GM19324 (cell line): ENCODE results near the gene POMGNT2.

Experiments used
- ATAC-seq: cut with Tn5 transposase; IDR thresholded peaks from one replicate; pipeline ENCODE4 v1.9.1; 2021; ENCODE audit warnings: mild to moderate bottlenecking, moderate library complexity; ENCODE audit not compliant: unreplicated experiment, low FRiP score

POMGNT2 gene

DNA sequence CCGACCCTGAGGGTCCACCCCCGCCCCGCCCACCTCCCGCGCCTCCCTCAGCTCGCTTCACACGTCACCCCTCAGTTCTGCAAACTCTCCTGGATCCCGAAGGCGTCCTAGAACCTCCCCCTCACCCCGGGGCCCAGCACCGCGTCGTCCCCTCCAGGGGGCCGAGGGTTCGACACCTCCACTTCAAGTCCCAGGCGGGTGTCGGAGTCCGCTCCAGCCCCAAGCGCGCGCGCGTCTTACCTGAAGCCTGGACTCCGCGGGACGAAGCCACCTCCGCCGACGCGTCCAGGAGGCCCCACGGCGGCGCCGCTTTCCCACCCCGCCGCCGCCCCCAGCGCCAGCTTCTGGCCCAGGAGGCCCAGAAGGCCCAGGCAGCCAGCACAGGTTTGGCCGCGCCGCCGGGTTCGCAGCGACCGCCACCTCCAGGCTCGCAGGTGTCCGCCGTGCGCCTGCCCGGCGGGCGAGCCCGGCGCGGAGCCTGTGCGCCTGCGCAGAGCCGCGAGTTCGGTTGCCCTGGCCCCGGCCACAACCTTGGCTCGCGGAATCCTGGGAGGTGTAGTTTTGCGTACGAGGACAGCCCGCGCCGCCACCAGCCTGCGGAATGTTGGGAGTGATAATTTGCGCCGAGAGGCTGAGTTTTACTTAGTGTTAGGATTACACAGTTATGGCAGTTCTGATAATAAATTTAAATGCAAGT, at the start of gene POMGNT2:
Gene POMGNT2, minus strand, starts transcription at position 484 of the 697 bp plus-strand sequence. CDS start 24,648 bp downstream, outside the sequence.
- peak; percentile 95 for ATAC-seq

DNA sequence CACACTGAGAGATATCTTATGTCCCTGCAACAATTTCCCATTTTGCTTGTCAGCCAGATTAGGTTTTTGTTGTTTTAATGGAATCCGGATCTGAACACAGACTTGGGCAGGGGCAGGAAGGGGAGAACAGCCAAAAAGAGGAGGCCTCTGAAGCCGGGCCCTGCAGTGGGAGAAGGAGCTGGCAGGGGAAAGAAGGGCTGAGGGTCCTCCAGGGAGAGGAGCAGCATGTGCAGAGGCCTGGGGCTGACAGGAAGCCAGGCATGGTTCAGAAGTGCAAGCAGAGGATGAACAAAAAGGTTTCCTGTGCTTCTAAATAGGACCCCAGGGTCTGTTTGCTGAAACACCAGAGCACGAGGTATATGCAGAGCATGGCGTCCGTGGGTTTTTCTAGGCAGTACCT, 49.1 kb upstream of the POMGNT2 start:
- no peak for ATAC-seq

DNA sequence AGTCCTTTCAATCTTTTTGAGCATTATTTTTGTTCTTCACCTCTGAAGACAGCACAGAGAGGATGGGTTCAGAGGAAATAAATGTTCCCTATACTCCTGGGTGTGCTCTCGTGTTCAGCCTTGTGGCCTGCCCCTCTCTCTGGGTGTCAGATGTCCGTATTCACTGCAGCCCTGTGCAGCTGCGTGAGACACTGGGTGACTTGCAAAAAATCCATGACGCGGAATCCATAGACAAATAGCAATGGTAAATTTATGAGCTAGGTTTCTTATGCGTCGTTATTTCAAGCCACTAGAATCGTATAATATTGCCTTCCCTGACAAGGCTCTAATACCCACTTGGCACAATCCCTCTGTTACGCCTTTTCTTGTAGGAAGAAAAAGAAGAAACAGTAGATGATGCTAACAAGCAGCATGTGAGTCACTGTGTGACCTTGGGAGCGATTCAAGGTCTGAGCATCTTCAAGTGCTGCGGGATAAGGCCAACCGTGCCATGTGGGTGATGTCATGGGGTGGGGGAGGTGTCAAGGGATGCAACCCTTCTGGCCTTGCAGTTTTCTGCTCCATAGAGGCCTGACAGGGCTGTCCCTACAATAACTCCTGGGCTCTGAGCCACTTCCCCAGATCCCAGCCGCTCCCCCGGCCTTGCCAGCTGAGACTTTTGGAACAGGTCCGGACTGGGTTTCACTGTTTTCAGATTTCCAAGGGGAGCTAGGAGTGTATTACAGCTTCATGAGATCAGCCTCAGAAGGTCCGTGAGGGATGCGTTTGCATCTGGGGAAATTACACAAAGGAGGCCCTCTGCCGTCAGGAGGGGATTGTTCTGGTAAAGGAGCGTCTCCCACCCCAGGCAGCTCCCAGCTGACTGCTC, 47.6 kb upstream of the POMGNT2 start:
- ATAC-seq, result no peak

DNA sequence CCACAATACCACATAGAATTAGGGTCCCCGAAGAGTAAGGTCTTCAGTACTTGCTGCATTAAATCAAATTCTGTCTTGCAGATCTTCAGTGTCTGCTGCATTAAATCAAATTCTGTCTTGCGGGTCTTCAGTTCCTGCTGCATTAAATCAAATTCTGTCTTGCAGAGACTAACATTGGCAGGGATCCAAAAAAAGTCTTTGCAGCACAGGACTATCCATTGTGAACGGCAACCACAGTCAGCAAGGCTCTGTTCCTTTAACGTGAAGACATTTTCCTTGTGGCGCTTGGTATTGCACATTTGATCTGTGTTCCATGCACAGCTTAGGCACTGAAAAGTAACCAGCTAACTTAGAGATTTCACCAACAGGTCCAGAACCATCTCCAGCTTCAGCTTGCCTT, 46.8 kb upstream of the POMGNT2 start:
- ATAC-seq, result no peak

DNA sequence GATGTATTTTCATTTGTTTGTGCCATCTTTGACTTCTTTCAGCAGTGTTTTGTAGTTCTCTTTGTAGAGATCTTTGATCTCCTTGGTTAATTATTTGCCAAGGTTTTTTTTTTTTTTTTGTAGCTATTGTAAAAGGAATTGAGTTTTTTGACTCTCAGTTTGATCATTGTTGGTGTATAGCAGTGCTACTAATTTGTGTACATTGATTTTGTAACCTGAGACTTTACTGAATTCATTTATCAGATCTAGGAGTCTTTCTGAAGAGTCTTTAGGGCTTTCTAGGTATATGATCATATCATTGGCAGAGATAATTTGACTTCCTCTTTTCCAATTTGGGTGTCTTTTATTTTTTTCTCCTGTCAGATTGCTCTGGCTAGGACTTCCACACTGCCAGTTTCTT, 42.2 kb upstream of the POMGNT2 start:
- ATAC-seq, result no peak

DNA sequence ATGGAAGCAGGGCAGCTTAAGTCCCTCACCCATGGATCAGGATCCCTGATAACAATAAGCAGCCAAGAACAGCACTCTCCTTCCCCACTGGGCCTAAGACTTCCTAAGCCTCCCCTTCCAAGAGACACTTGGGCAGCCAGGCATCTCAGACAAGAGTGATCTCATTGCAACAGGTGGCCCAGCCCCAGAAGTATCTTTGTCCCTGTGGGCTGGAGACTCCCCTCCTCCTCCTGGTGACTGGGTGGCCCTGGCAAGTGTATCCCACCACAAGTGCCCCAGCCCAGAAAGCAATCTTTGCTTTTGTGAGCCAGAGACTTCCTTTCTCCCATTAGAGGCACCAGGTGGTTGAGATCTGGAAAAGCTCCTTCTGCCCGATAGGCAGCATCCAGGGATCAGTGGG, 40.7 kb upstream of the POMGNT2 start:
- no peak for ATAC-seq

DNA sequence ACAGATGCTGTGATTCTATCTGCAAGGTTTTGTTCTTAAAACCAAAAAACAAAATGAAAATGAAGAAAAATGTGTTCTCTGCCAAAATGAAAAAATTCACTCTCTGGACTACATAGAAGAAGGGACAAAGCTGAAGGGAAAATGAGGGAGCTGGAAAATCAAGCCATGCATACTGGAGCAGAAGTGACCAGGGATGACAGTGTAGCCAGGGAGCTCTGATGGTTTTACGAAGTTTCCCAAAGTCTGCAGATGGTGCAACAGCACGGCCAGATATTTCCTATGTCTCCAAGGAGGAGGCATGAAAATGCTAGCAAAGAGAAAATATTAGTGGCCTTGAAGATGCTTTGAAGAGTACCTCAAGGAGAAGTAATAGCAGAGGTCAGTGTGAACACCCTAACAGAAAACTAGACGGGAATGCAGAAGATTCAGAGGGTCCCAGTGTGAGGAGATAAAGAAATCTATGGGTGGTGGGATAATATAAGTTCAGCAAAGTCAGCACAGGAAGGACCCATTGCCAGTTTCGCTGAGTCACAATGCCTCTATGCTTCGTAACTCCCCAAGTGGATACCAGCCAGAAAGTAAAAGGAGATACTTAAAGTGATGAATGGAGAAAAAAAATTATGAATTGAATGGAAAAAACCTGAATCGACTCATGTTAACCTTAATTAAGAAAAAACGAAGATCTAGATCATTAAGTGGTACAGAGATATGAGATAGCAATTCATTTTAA, 39.0 kb upstream of the POMGNT2 start:
- ATAC-seq, result no peak

DNA sequence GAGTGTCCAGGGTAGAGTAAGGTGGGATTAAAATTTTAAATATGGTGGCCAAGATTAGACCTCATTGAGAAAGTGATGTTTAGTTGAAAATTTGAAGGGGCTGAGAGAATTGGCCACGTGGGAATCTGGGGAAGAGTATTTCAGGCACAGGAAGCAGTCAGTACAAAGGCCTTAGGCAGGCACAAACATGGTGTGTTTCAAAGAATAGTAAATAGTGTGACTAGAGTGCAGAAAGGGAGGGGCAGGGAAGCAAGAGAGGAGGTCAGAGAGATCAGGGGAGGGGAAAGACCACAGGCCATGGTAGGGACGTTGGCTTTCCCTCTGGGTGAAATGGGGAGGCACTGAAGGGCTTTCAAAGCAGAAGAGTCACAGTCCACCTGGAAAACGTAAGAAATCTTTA, 36.6 kb upstream of the POMGNT2 start:
- ATAC-seq, result no peak

DNA sequence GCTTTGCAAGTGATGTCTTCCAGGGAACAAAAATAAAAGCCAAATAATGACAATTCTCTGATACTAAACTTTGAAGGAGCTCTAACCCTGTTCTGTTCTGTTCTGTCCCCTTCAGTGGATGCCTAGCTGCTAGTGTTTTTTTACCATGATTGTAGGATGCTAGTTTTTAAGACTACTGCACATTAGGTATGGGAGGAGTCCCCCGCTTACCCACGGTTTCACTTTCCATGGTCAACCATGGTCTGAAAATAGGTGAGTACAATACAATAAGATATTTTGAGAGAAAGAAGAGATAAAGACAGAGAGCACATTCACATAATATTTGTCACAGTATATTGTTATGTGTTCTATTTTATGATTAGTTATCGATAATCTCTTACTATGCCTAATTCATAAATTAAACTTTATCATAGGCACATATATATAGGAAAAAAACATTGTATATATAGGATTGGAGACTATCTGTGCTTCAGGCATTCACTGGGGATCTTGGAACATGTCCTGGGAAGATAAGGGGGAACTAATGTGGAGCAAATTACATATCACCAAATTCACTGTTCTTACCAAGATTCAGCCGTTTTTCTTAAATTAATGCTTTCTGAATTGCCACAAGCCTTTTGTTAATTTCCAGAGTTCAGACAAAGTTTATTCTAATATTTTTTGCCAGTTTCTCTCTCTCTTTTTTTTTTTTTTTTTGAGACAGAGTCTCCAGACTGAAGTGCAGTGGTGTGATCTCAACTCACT, 32.8 kb upstream of the POMGNT2 start:
- ATAC-seq, result no peak

DNA sequence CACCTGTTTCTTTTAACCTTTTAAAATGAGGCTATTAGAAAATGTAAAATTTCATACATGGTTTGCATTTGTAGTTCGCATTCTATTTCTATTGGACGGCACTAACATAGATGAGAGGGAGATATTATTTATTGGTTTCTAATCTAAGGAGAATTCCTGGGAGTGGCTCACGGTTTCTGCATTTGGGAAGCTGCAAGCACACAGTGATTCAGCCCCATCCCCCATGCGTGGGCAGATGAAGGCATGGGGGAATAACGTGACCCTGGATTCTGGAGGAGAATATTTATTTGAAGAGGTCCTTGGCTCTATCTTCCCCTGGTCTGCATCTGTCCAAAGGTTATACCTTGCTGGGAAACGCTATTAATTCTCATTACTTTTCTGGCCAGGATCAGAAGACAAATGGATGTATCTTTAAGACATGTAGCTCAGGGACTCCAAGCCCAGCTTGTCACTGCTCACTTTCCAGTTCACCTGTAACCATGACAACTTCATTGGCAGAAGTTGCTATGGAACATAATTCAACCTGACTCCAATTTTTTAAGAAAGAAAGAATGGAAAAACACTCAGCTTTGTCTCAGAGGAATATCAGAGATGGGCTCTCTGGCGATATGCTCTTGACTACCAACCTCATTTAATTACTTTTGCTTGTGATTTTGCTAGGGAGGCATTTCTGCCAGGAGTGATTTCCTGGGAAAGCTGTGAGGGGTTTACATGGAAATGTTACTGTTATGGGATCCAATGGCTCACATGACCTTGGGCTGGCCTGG, 27.2 kb upstream of the POMGNT2 start:
- no peak for ATAC-seq

DNA sequence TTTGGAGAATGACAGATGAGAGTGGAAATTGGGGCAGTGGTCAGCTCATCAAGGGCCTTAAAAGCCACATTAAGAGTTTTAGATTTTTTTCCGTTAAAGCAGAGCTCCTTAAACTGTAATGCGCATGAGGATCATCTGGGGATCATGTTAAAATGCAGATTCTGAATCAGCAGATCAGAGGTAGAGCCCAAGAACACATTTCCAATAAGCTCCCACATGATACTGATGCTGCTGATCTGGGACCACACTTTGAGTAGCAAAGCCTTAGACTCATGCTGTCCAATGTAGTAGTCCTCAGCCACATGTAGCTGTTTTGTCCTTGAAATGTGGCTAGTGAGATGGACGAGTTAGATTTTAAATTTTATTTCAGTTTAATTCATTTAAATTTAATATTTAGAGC, 26.3 kb upstream of the POMGNT2 start:
- ATAC-seq, result no peak

DNA sequence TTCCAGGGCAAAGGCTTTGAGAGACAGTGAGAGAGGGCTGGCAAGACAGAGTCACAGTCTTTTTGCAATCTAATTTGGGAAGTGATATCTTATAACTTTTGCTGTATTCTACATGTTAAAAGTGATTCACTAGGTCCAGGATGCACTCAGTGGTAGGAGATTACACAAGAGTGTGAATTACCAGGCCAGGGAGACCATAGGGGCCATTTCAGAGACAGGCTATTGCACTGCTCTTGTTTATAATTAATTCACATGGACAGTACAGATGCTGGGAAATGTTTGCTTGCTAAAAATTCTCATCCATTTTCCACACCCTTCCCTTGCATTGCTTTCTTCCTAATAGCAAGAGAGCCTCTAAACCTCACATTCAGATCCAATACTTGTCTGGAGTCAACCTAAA, 22.6 kb upstream of the POMGNT2 start:
- ATAC-seq, result no peak

DNA sequence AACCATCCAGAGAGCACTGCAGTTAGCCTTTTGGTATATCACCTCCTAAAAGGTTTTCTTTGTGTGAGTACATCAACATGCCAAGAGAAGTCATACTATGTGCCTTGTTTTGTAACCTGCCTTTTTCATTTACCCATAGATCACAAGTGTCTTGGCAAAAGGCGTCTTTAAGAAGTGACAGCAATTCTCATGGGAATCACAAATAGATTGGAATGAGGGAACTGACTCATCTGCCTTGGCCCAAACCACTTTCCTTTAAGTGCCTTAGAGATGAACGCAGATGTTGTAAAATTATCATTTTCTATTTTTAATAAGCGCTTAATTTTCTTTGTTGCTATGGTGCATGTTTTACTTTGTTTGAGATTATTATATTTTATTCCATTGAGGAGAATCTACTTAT, 20.7 kb upstream of the POMGNT2 start:
- no peak for ATAC-seq

DNA sequence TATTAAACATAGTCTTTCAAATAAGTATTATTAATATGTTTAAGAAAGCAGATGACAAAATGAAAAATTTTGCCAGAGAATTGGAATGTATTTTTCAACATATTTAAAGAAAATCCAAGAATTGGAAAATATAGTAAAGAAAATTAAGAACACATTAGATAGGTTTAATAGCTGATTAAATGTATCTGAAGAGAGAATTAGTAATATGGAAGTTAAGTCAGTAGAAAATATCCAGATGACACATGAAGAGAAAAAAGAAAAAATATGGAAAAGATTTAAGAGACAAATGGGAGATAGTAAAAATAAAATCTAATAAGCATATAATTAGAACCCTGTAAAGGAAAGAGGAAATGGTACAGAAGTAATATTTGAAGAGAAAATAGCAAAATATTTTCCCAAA, 18.0 kb upstream of the POMGNT2 start:
- no peak for ATAC-seq

DNA sequence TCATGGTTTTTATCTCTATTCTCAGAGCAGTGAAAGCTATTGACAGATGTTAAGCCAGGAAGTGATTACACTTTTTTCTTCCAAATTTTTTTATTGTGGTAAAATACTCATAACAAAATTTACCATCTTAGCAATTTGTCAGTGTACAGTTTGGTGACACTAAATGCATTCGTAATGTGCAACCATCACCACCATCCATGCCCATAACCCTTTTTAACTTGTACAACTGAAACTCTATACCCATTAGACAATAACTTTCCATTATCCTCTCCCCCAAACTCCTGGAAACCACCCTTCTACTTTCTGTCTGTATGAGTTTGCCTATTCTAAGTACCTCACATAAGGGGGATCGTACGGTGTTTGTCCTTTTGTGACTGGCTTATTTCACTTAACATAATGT, 15.1 kb upstream of the POMGNT2 start:
- no peak for ATAC-seq

DNA sequence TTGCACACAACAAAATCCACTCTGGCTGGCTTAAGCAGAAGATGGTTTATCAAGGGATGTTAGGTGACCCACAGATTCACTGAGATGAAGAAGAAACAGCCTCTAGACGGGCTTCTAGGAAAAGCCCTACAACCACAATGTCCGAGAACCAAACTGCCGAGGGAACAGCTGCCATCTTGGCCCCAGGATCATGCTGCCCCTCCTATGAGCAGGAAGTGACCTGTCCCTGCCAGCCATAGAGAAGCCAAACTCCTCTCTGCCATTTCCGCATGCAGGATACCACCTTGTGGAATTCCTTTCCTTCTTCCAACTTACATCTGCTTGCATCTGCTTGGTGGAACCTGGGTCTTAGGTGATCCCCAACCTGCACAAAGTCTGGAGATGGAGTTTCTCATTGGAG, 11.4 kb upstream of the POMGNT2 start:
- ATAC-seq, result no peak

DNA sequence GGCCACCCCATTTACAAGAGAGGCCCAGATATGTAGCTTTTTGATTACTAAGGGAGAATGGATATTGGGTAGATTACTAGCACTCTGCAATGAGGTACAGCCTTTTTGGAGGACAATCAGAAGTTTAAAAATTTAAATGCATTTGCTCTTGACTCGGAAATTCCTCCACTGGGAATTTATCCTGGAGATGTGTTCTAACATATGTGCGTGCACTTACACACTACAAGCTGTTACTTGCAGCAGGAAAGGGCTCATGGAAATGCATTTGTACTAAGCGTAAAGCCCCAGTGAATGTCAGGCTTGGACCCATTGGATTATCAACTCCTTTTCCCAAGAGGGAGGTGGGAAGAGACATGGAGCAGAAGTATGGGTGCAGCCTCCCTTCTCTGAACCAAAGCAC, 7.8 kb upstream of the POMGNT2 start:
- no peak for ATAC-seq

DNA sequence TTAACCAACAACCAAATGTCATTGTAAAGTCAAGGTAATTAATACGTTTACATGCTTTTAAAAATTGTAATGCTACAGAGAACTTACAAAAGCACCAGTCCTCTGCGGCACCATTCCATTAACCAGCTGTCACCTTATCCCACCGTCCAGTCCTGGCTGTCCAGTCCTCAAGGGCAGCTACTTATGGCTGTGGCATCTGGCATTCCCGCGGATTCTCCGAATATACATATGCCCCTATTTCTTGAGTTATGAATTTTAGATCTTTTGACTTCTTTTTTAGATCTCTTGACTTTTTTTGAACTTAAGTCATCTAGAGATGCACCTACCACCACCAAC, 382 bp upstream of the POMGNT2 start:
- no peak for ATAC-seq

DNA sequence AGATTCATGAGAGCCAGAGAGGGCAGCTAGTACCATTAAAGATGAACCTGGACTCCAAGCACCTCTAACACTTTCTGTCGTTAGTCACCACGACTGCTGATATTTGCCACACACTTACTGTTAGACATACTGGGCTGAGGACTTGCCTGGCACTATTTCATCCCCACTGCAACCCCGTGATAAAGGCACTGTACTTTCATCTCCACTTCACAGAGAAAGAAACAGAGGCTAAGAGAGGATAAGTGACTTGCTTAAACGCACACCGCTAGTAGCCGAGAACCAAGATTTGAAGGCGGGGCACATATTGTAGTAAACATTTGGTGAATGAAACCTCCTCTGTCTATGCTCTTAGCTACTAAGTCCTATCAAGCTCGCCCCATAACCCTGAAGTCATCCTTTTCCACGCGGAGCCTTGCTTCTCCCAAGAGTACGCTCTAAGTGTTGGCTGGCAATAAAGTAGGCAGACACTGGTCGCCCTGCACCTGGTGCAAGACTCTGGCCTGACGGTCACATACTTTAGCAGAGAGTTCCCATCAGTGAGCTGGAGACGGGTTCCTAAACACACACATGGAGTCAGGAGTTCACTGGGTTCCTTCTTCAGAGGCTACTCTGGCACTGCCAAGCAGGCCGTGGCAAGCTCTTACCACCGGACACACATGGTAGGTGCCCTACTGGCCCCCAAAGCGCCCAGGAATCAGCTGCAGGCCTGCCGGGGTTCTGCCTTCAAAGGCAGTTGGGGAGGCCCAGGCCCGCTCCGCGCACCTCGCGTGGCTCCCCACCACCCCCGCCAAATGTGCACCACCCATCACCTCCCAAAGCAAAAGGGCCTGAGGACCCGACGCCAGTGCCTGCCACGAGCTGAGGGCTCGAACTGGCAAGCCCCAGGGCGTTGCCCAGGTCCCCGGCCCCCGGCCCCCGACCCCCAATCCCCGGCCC, 951 bp downstream of the POMGNT2 start:
- ATAC-seq, result no peak
